ENCODE data around the gene PRKCE.

The PRKCE gene

DNA sequence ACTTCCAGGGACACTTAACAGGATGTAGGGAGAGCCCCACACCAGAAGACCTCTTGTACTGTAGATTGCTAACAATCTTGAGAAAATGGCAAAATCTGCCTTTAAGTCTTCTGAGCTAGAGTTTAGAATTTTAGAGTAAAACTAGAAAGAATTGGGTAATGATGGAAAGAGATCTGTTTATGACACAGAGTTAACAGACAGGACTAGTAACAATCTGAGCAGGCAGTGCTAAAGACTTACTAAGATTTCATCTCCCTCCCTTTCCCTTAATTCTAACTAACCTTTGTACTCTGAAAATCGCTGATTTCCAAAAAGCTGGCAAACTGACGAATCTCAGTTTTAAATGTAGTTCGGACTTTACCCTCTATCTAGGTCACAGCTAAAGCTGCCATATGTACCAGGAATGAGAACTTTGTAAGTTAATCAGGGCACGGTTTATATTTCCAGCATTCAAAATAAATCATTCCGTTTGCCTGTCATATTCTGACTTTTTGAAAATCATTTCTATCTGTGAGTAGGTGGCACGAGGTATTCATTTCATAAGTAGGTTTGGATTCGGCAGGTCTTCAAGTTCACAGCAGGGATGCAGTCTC lies 389.2 kb downstream of the PRKCE start:
- DNase-seq (ENCODE audit: low read depth), result no peak
- no peak overlapping the region for H3K4me3 ChIP-seq (ENCODE audit: low read depth, low read length)
- no peak for TF ChIP-seq CTCF (IDR thresholded peaks at IDR 0.05; ENCODE audit: low read depth, low read length, missing control alignments)

DNA sequence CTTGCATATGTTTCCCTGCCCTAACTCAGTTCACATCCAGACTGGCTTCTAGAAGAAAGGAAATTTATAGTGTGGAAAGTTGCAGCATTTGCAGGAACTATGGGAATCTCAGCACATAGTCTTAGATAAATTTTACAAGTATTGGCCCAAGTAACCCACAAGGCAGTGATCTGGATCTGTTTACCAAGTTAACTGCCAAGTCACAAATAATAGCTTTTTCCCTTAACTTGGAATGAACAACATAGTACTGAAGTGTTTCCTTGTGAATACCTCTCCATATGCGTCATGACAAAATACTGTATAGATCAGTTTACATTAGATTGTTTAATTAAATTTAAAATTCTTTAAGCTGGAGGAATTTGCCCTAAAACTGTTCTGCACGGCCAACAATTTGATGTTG lies 390.0 kb downstream of the PRKCE start:
- no peak overlapping the region for H3K4me3 ChIP-seq (ENCODE audit: low read depth, low read length)
- no peak for TF ChIP-seq CTCF (IDR thresholded peaks at IDR 0.05; ENCODE audit: low read depth, low read length, missing control alignments)
- DNase-seq (ENCODE audit: low read depth), result no peak

GRCh38 chr2:46042207-46042637 lies 390.7 kb downstream of the PRKCE start:
- DNase-seq (ENCODE audit: low read depth), result no peak
- TF ChIP-seq CTCF (IDR thresholded peaks at IDR 0.05; ENCODE audit: low read depth, low read length, missing control alignments), result no peak
- no peak overlapping the region for H3K4me3 ChIP-seq (ENCODE audit: low read depth, low read length)

DNA sequence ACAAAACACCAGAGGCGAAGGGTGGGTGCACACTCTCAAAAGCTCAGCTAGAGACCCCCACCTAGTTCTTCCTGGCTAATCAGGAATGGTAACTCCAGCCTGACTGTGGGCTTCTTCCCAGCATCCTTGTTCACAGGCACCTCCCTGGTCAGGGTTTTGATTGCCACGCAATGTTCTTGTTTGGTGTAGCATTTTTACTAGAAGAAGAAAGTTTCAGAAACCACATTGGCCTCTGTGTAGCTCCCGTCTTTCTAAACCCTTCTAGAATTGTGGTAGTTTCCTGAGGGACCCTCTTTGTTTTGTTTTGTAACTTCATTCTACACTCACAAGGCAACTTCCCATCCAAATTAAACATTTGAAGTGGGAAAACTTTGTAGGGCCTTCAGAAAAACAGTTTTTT lies 391.2 kb downstream of the PRKCE start:
- TF ChIP-seq CTCF (IDR thresholded peaks at IDR 0.05; ENCODE audit: low read depth, low read length, missing control alignments), result no peak
- no peak overlapping the region for H3K4me3 ChIP-seq (ENCODE audit: low read depth, low read length)
- no peak for DNase-seq (ENCODE audit: low read depth)

DNA sequence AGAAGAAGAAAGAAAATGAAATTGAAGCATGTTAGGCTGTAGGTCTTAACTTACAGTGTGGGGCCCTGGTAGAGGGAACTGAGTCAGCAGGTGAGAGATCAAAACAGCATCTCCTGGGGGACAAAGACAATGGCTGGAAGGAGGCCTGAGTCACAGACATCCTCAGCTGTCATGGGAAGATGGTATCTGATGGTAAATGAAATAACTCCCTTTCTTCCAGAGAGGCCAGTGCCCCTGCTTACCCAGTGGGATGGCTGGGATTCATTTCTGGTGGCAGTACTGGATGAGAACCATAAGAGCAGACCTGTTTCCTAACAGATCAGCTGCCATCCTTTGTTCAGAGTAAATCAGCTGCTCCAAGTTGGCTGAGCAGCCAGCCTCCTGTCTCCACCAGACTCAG lies 394.4 kb downstream of the PRKCE start:
- no peak for DNase-seq (ENCODE audit: low read depth)
- H3K4me3 ChIP-seq (ENCODE audit: low read depth, low read length), result no peak overlapping the region
- TF ChIP-seq CTCF (IDR thresholded peaks at IDR 0.05; ENCODE audit: low read depth, low read length, missing control alignments), result no peak

DNA sequence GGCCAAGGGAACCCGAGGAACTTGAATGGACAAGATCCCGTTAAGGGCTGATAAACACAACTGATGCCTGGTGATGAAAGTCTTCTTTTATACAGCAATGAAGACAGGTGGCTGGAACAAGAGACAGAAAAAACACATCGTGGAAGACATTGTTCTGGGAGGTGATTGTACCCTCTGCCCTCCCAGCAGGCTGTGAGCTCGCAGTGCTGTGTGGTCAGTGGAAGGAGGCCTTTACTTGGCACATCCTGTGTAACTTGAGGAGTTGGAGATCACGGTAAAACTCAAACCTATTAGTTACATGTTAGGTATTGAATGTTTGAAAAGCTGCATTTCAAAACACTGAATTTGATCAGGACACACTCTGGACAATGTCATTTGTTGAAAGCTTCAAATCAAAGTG lies 395.8 kb downstream of the PRKCE start:
- no peak for DNase-seq (ENCODE audit: low read depth)
- no peak for TF ChIP-seq CTCF (IDR thresholded peaks at IDR 0.05; ENCODE audit: low read depth, low read length, missing control alignments)

DNA sequence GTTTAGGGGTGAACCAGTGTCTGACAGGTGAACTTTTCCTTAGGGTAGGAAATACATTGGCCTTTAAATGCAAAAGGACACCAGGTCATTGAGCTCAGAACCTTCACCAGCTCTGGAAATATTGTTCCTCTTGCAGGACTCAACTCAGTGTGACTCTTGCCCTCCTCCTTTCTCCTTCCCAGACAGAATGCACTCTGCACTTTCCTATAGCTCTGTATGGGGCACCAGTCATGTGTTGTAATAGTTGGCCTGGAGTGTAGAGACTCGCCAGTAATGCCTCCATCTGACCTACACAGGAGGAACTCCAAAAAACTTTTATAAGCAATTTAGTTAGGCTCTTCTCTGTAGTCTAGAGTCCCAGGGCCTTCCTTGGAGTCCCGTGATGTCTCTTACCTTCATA lies 397.2 kb downstream of the PRKCE start:
- H3K4me3 ChIP-seq (ENCODE audit: low read depth, low read length), result no peak overlapping the region
- TF ChIP-seq CTCF (IDR thresholded peaks at IDR 0.05; ENCODE audit: low read depth, low read length, missing control alignments), result no peak
- no peak for DNase-seq (ENCODE audit: low read depth)

More for the DNA sequence above, 395.8 kb downstream of the PRKCE start:
- H3K4me3 ChIP-seq (ENCODE audit: low read depth, low read length), result no peak overlapping the region
